Measurements from ENCODE around the gene SPTBN4.

SPTBN4 gene

GRCh38 chr19:40598121-40598917 is 131.5 kb downstream of the SPTBN4 start:
- Histone ChIP-seq H3K9me3 (ENCODE audit: low read length) (no peaks in the 10 kb centered on the region), H3K4me1 (ENCODE audit: insufficient read depth, low read length) (peaks cover 36% of the 10 kb centered on the region), H3K9ac (ENCODE audit: low read length) (no peak overlapping the region), H3K4me3 (ENCODE audit: low read depth in 1 of 2, low read length in 2 of 2) (no peak overlapping the region), H3K27ac (ENCODE audit: low read depth, low read length) (no peak overlapping the region), H3K27me3 (ENCODE audit: control insufficient read depth in 1 of 2, insufficient read depth in 2 of 2, low read length in 2 of 2) (peaks cover 12 to 67% of the 10 kb centered on the region in 2 donors), H3K36me3 (ENCODE audit: insufficient read depth, low read length) (no peaks in the 10 kb centered on the region)

DNA sequence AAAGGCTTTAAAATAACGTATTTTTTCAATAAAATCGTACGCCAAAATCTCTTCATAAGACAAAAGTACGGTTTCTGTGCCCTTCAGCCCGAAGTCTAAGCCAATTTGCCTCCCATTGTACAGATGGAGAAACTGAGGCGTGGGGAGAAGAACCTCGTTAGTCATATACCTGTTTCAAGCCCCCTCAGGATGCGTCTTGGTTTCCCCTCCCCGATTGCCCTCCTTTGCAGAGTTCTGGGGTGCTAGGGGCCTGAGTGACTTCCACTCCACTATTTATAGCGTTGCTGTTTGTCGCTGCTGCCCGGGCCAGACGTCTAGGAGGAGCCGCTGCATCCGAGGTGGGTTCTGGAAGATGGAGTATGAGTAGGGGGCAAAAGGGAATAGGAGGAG is 132.1 kb downstream of the SPTBN4 start:
- H3K9ac ChIP-seq (ENCODE audit: low read length): no peak overlapping the region
- no peaks in the 10 kb centered on the region for H3K36me3 ChIP-seq (ENCODE audit: insufficient read depth, low read length)
- peaks cover 12 to 67% of the 10 kb centered on the region in 2 donors for H3K27me3 ChIP-seq (ENCODE audit: control insufficient read depth in 1 of 2, insufficient read depth in 2 of 2, low read length in 2 of 2)
- no peak overlapping the region for H3K4me3 ChIP-seq (ENCODE audit: low read depth in 1 of 2, low read length in 2 of 2)
- H3K4me1 ChIP-seq (ENCODE audit: insufficient read depth, low read length): peaks cover 38% of the 10 kb centered on the region
- H3K9me3 ChIP-seq (ENCODE audit: low read length): no peaks in the 10 kb centered on the region
- no peak overlapping the region for H3K27ac ChIP-seq (ENCODE audit: low read depth, low read length)

- Histone ChIP-seq H3K9ac (ENCODE audit: low read length) (no peak overlapping the region), H3K27ac (ENCODE audit: low read depth, low read length) (no peak overlapping the region), H3K27me3 (ENCODE audit: control insufficient read depth in 1 of 2, insufficient read depth in 2 of 2, low read length in 2 of 2) (peaks cover 12 to 67% of the 10 kb centered on the region in 2 donors), H3K4me1 (ENCODE audit: insufficient read depth, low read length) (peaks cover 43% of the 10 kb centered on the region), H3K36me3 (ENCODE audit: insufficient read depth, low read length) (no peaks in the 10 kb centered on the region), H3K9me3 (ENCODE audit: low read length) (no peaks in the 10 kb centered on the region), H3K4me3 (ENCODE audit: low read depth in 1 of 2, low read length in 2 of 2) (no peak overlapping the region)
Measured at GRCh38 chr19:40599331-40599901, 132.6 kb downstream of the SPTBN4 start.

- Histone ChIP-seq H3K9me3 (ENCODE audit: low read length) (no peaks in the 10 kb centered on the region), H3K4me1 (ENCODE audit: insufficient read depth, low read length) (peaks cover 49% of the 10 kb centered on the region), H3K9ac (ENCODE audit: low read length) (no peak overlapping the region), H3K27ac (ENCODE audit: low read depth, low read length) (no peak overlapping the region), H3K4me3 (ENCODE audit: low read depth in 1 of 2, low read length in 2 of 2) (peak overlapping the region in 1 of 2 donors; percentile 55), H3K36me3 (ENCODE audit: insufficient read depth, low read length) (no peaks in the 10 kb centered on the region), H3K27me3 (ENCODE audit: control insufficient read depth in 1 of 2, insufficient read depth in 2 of 2, low read length in 2 of 2) (peaks cover 12 to 67% of the 10 kb centered on the region in 2 donors)
Measured at GRCh38 chr19:40599902-40600569, 133.2 kb downstream of the SPTBN4 start.

DNA sequence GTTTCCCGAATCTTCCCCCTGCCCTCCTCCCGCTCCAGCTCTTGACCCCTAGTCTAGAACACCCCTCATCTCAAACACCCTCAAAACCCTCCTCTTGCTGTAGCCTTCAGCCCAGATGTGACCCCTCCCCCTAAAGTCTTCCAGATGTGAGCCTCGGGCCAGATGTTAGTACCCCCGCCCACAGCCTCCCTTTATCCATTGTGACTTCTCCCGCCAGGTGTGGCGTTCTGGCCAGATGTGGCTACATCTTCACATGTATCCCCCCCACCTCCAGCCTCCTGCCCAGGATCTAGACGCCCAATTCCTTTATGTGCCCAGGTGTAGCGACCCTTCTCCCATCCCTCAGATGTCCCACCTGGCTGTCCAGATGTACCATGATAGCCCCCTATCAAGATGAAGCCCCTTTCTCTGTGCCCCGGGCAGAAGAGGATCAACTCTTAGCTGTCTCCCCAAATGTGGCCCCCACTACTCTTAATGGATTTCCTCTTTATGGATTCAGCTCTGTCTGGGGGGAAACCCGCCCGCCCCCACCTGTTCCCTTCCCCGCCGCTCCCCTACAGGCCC is 133.9 kb downstream of the SPTBN4 start:
- H3K36me3 ChIP-seq (ENCODE audit: insufficient read depth, low read length): no peaks in the 10 kb centered on the region
- H3K9me3 ChIP-seq (ENCODE audit: low read length): no peaks in the 10 kb centered on the region
- H3K27ac ChIP-seq (ENCODE audit: low read depth, low read length): no peak overlapping the region
- peaks cover 55% of the 10 kb centered on the region for H3K4me1 ChIP-seq (ENCODE audit: insufficient read depth, low read length)
- H3K4me3 ChIP-seq (ENCODE audit: low read depth in 1 of 2, low read length in 2 of 2): peak overlapping the region in 1 of 2 donors; percentile 55
- H3K27me3 ChIP-seq (ENCODE audit: control insufficient read depth in 1 of 2, insufficient read depth in 2 of 2, low read length in 2 of 2): peaks cover 12 to 67% of the 10 kb centered on the region in 2 donors
- H3K9ac ChIP-seq (ENCODE audit: low read length): no peak overlapping the region

GRCh38 chr19:40601134-40601974 is 134.6 kb downstream of the SPTBN4 start, which contains the start of gene LTBP4:
LTBP4 (plus strand) TSS chr19:40601369; CDS start chr19:40601388, 19 bp downstream.
- Histone ChIP-seq H3K4me3 (ENCODE audit: low read depth in 1 of 2, low read length in 2 of 2) (peak within 1 kb of the TSS; percentile 70 to 71), H3K4me1 (ENCODE audit: insufficient read depth, low read length) (peaks cover 61% of the 10 kb centered on the region), H3K36me3 (ENCODE audit: insufficient read depth, low read length) (no peaks in the 10 kb centered on the region), H3K27me3 (ENCODE audit: control insufficient read depth in 1 of 2, insufficient read depth in 2 of 2, low read length in 2 of 2) (peaks cover 10 to 66% of the 10 kb centered on the region in 2 donors), H3K27ac (ENCODE audit: low read depth, low read length) (peak within 1 kb of the TSS; percentile 59), H3K9ac (ENCODE audit: low read length) (peak within 1 kb of the TSS; percentile 53), H3K9me3 (ENCODE audit: low read length) (no peaks in the 10 kb centered on the region)

DNA sequence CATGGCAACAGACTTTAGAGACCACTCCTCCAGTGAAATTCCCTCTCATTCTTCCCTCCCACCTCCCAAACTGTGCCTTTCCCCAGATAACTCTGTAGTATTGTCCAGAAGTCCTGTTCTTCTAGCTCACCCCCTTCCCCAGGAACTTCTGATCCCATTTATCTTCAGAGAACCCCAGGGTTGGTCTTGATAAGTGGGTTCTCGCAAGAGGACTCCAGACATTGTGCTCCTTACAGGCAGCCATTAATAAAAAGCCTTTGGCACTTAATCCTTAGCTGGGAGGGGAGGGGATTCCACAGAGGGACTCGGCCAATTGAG is 136.2 kb downstream of the SPTBN4 start:
- Histone ChIP-seq H3K9me3 (ENCODE audit: low read length) (no peaks in the 10 kb centered on the region), H3K36me3 (ENCODE audit: insufficient read depth, low read length) (no peaks in the 10 kb centered on the region), H3K27me3 (ENCODE audit: control insufficient read depth in 1 of 2, insufficient read depth in 2 of 2, low read length in 2 of 2) (peaks cover 0 to 57% of the 10 kb centered on the region in 2 donors), H3K4me3 (ENCODE audit: low read depth in 1 of 2, low read length in 2 of 2) (peak overlapping the region in 1 of 2 donors; percentile 38), H3K27ac (ENCODE audit: low read depth, low read length) (peak overlapping the region; percentile 59), H3K9ac (ENCODE audit: low read length) (peak overlapping the region; percentile 4), H3K4me1 (ENCODE audit: insufficient read depth, low read length) (peaks cover 61% of the 10 kb centered on the region)

DNA sequence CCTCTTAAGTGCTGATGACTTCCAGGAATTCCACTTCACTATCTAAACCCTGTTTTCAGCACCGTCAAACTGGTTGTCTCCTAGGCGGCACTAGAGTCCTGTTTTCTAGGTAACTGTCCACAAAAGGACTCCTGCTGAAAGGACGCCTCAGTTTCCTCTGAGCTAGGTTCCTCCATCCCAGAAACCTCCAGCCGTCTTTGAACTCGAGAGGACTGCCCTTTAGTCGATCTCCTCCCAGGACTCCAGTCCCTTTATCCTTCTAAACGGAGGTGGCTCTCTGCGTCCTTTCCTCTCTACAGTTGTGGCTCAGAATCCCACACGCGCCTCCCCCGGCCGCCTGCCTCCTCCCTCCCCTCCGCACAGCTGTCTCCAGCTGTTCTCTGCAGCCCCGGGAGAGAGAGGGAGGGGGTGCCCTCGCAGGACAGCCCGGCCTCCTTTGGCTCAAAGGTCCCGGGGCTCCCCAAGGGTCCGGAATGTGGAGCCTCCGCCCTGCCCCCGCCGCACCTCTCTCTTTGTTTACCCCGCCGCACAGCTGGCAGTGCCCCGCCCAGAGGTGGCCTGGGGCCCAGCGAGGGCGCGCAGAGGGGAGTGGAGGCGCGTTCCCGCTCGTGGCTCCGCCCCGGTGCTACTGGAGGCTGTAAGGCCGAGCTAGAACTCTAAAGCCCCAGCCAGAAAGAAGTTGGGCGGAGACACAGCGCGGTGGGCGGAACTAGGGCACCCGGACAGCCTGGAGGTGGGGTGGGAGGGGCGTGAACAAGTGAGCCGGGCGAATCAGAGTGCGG is 136.8 kb downstream of the SPTBN4 start:
- Histone ChIP-seq H3K27me3 (ENCODE audit: control insufficient read depth in 1 of 2, insufficient read depth in 2 of 2, low read length in 2 of 2) (peaks cover 0 to 53% of the 10 kb centered on the region in 2 donors), H3K4me1 (ENCODE audit: insufficient read depth, low read length) (peaks cover 57% of the 10 kb centered on the region), H3K4me3 (ENCODE audit: low read depth in 1 of 2, low read length in 2 of 2) (peak overlapping the region; percentile 38 to 44), H3K9me3 (ENCODE audit: low read length) (no peaks in the 10 kb centered on the region), H3K27ac (ENCODE audit: low read depth, low read length) (peak overlapping the region; percentile 59), H3K36me3 (ENCODE audit: insufficient read depth, low read length) (no peaks in the 10 kb centered on the region), H3K9ac (ENCODE audit: low read length) (peak overlapping the region; percentile 4)

DNA sequence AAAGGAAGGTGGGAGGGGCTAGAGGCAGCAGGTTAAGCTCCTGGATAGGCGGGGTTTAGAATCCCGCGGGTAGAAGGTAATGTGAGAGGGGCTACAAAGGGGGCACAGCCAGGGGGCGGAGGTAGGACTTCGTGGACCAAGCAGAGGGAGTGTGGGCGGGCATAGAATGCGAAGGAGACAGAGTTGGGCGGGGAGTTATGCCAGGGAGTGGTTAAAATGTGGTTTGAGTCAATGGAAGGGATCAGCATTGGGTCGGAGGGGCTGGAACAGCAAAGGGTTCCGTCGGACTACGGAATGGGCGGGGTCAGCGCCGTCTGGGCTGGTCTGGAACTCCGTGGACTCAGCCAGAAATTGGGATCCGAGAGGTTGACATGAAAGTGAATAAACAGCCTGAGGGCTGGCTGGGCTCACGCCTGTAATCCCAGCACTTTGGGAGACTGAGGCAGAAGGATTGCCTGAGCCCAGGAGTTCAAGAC is 137.4 kb downstream of the SPTBN4 start:
- Histone ChIP-seq H3K9ac (ENCODE audit: low read length) (no peak overlapping the region), H3K36me3 (ENCODE audit: insufficient read depth, low read length) (no peaks in the 10 kb centered on the region), H3K4me3 (ENCODE audit: low read depth in 1 of 2, low read length in 2 of 2) (peak overlapping the region; percentile 38 to 44), H3K4me1 (ENCODE audit: insufficient read depth, low read length) (peaks cover 53% of the 10 kb centered on the region), H3K27ac (ENCODE audit: low read depth, low read length) (no peak overlapping the region), H3K27me3 (ENCODE audit: control insufficient read depth in 1 of 2, insufficient read depth in 2 of 2, low read length in 2 of 2) (peaks cover 0 to 49% of the 10 kb centered on the region in 2 donors), H3K9me3 (ENCODE audit: low read length) (no peaks in the 10 kb centered on the region)

GRCh38 chr19:40604647-40605215 is 137.9 kb downstream of the SPTBN4 start:
- Histone ChIP-seq H3K4me3 (ENCODE audit: low read depth in 1 of 2, low read length in 2 of 2) (peak overlapping the region; percentile 39 to 43), H3K36me3 (ENCODE audit: insufficient read depth, low read length) (no peaks in the 10 kb centered on the region), H3K27ac (ENCODE audit: low read depth, low read length) (no peak overlapping the region), H3K27me3 (ENCODE audit: control insufficient read depth in 1 of 2, insufficient read depth in 2 of 2, low read length in 2 of 2) (peaks cover 0 to 51% of the 10 kb centered on the region in 2 donors), H3K9me3 (ENCODE audit: low read length) (no peaks in the 10 kb centered on the region), H3K9ac (ENCODE audit: low read length) (no peak overlapping the region), H3K4me1 (ENCODE audit: insufficient read depth, low read length) (peaks cover 53% of the 10 kb centered on the region)
